ENCODE measurements around the gene TRIP6.

TRIP6 gene

GRCh38 chr7:100873599-100874299 is 6.6 kb downstream of the TRIP6 start:
- DNase-seq (ENCODE audit: low spot score) (no peak), FAIRE-seq (no peak)

DNA sequence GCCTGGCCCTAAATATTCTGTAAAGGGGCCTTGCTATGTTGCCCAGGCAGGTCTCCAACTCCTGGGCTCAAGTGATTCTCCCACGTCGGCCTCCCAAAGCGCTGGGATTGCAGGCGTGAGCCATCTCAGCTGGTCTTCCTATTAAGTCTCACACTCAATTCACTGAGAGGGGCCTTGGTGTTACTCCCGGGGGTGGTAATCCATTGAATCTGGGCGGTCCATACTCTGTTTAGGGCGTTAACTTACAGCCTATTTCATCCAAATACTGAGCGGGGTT is 7.1 kb downstream of the TRIP6 start:
- DNase-seq (ENCODE audit: low spot score) (no peak), FAIRE-seq (no peak)

GRCh38 chr7:100874577-100875355 is 7.6 kb downstream of the TRIP6 start, which contains the start of gene SRRT:
Gene SRRT, plus strand, starts transcription at chr7:100875103. Its CDS starts 488 bp downstream, at chr7:100875591.
- FAIRE-seq (peak; percentile 98), DNase-seq (ENCODE audit: low spot score) (peak; percentile 100)

DNA sequence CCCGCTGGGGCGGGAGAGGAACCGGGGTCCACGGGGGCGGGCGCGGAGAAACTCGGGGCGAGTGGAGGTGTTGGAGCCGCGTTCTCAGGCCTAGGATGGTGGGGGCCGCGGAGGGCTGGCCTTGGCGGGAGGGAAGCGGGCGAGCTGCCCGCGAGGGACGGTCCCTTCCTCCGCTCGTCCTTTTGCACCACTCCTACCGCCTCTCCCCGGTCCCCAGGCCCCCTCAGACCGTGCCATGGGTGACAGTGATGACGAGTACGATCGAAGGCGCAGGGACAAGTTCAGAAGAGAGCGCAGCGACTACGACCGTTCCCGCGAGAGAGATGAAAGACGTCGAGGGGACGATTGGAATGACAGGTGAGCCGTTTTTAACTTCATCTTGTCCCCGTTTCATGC is 8.2 kb downstream of the TRIP6 start:
- DNase-seq (ENCODE audit: low spot score), result peak; percentile 50

DNA sequence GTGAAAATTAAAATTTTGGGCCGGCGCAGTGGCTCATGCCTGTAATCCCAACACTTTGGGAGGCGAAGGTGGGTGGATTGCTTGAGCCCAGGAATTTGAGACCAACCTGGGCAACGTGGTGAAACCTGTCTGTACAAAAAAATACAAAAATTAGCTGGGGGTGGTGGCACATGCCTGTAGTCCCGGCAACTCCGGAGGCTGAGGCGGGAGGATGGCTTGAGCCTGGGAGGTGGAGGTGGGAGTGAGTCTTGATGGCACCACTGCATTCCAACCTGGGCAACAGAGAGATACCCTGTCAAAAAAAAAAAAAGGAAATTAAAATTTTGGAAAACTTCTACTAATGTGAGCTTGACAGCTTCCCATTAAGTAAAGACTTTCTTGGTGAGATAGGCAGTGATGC is 10.8 kb downstream of the TRIP6 start:
- DNase-seq (ENCODE audit: low spot score), result no peak
- no peak for FAIRE-seq

More for the DNA sequence above, 8.2 kb downstream of the TRIP6 start:
- no peak for FAIRE-seq

DNA sequence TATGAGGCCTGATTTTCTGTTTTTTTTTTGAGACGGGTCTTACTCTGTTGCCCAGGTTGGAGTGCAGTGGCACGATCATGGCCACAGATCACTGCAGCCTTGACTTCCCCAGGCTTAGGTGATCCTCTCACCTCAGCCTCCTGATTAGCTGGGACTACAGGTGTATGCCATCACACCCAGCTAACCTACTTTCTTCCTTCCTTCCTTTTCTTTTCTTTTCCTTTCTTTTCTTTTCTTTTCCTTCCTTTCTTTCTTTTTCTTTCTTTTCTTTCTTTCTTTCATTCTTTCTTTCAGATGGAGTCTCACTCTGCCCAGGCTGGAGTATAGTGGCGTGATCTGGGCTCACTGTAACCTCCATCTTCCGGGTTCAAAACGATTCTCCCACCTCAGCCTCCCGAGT is 11.5 kb downstream of the TRIP6 start:
- DNase-seq (ENCODE audit: low spot score), result no peak
- no peak for FAIRE-seq

- DNase-seq (ENCODE audit: low spot score) (no peak), FAIRE-seq (no peak)
Observed at GRCh38 chr7:100879685-100880261, 12.6 kb downstream of the TRIP6 start.

GRCh38 chr7:100880645-100881044 is 13.5 kb downstream of the TRIP6 start:
- FAIRE-seq (no peak), DNase-seq (ENCODE audit: low spot score) (no peak)

DNA sequence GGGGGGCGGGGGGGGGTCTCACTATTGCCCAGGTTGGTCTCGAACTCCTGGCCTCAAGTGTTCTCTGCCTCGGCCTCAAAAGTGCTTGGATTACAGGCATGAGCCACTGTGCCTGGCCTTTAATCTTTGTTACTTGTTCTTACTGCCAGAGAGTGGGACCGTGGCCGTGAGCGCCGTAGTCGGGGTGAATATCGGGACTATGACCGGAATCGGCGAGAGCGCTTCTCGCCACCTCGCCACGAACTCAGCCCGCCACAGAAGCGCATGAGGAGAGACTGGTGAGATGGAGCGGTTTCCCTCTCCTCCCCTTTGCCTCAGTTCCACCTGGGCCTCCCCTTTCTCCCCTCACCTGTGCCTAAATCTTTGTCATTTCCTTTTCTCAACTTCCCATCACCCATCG is 13.9 kb downstream of the TRIP6 start:
- FAIRE-seq (no peak), DNase-seq (ENCODE audit: low spot score) (no peak)

DNA sequence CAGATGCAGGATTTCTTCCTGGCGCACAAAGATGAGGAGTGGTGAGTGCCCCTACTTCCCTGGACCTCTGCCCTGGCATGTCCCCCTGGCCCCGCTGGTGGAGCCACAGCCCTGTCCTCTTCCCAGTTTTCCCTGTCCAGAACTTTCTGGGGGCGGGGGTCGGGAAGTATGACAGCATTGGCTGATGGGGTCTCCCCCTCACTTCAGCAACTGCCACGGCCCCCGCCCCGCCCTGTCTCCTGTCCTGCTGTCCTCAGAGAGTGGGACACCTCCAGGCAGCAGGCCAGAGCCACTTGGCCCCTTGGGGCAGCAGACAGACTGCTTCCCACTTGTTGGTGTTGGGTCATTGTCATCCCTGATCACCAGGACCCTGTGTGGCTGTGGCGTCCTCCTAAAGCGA is 15.0 kb downstream of the TRIP6 start:
- no peak for DNase-seq (ENCODE audit: low spot score)
- FAIRE-seq, result no peak

- DNase-seq (ENCODE audit: low spot score) (no peak), FAIRE-seq (no peak)
Observed at GRCh38 chr7:100882785-100883526, 15.8 kb downstream of the TRIP6 start.

DNA sequence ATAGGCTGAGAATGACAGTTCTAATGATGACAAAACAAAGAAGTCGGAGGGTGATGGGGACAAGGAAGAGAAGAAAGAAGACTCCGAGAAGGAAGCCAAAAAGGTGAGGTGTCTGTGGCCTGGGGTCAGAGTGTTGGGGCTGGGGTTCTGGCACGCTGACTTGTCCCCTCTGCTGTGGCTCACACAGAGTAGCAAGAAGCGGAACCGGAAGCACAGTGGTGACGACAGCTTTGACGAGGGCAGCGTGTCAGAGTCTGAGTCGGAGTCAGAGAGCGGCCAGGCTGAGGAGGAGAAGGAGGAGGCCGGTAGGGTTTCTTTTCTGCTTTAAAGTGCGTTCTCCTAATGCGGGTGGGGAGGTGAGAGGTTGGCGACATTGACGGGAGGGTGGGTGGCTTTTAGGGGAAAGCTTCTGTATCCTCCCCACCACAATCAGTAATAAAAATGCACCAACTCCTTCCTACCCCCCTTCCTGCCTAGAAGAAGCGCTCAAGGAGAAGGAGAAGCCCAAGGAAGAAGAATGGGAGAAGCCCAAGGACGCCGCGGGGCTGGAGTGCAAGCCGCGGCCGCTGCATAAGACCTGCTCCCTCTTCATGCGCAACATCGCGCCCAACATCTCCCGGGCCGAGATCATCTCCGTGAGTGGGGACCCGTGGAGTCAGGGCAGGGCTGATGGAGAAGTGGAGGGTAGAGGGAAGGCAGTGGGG is 17.7 kb downstream of the TRIP6 start:
- FAIRE-seq, result no peak
- no peak for DNase-seq (ENCODE audit: low spot score)

DNA sequence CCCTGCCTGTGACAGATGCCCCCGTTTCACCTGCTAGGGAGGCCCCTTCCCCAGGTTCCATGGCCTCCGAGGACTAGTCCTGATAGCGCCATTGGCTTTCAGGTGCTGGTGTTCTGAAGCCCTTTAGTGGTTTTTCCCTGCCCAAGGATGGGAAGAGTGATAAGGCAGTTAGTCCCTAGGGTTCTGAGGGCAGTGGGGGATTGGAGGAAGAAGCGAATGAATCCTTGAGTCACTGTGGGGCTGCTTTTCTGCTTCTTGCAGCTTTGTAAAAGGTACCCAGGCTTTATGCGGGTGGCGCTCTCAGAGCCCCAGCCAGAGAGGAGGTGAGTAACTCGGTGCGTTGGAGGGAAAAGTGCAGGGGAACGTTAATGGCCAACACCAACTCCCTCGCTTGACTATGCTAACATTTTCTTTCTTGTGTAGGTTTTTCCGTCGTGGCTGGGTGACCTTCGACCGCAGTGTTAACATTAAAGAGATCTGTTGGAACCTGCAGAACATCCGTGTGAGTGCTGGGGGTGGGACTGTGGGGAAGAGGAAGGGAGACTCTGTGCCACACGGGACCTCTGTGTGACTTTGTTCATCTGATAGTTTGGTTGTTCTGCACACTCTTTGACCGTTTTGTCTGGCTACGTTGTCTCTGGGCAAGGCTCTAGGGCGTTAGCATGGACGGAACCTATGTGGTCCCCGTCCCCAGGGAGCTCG is 18.4 kb downstream of the TRIP6 start:
- FAIRE-seq (no peak), DNase-seq (ENCODE audit: low spot score) (no peak)

- no peak for DNase-seq (ENCODE audit: low spot score)
- FAIRE-seq, result peak; percentile 5
Observed at GRCh38 chr7:100886142-100886935, 19.2 kb downstream of the TRIP6 start.

DNA sequence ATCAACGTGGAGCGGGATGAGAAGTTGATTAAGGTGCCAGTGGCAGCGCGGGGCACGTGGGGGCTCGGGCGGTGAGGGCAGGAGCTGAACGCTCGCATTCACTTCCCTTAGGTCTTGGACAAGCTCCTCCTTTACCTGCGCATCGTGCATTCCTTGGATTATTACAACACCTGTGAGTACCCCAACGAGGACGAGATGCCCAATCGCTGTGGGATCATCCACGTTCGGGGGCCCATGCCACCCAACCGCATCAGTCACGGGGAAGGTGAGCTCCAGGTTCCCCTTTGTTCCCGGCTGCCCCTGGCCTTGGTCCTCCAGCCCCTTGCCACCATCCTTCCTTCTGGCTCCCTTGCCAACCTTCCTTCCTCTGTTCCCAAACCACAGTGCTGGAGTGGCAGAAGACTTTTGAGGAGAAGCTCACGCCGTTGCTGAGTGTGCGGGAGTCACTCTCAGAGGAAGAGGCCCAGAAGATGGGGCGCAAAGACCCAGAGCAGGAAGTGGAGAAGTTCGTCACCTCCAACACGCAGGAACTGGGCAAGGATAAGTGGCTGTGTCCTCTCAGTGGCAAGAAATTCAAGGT is 19.8 kb downstream of the TRIP6 start:
- no peak for DNase-seq (ENCODE audit: low spot score)
- FAIRE-seq, result peak; percentile 67

GRCh38 chr7:100887516-100888290 is 20.5 kb downstream of the TRIP6 start:
- no peak for DNase-seq (ENCODE audit: low spot score)
- no peak for FAIRE-seq

GRCh38 chr7:100888291-100888987 is 21.3 kb downstream of the TRIP6 start:
- FAIRE-seq (no peak), DNase-seq (ENCODE audit: low spot score) (no peak)

Measured in urothelium cell line (cell line).